ENCODE data around the gene MT1X.
A peak's percentile ranks its signal among the peaks of the same experiment; 100 is the strongest.
"Not testable (repeated sequence)": the region's sequence is repeated elsewhere in the genome, so short reads cannot be mapped to it uniquely, and the experiment has no call there.

MT1X gene

DNA sequence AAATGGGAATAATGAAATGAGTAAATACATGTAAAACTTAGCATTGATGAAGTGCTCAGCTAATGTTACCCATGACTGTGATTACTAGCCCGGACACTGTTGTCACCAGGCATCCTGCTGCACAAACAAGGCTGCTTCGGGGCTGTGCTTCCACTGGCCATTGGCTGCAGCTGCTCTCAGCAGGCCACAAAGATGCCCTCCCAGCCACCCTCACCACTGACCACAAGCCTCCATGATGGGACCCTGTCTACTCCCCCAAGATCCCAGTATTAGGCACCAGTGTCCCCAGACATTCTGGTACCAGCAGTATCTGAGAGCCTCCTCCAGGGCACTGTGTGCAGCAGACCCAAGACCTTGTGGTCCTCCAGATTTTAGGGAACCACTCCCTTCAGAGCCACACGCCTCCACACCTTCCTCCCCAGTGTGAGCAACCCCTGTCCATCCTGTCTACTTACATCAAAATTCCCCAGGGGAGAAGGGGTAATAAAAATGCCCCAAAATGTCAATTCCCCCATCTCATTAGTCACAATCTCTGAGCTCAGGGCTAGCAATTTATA lies 28.0 kb downstream of the MT1X start:
- DNase-seq (ENCODE audit: low read depth in 2 of 2) = no peak

DNA sequence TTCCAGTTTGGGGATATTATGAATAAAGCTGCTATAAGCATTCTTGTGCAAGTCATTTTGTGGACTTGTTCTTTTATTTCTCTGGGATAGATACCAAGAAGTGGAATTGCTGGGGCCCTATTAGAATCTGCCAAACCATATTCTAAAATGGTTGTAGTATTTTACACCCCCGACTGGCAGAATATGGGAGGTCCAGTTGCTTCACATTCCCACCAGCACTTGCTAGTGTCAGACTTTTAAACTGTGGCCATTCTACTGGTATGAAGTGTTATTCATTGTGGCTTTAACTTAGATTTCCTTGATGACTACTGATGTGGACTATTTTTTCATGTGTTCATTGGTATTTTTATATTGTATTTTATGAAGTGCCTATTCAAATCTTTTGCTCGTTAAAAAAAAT lies 29.6 kb downstream of the MT1X start:
- no peak for DNase-seq (ENCODE audit: low read depth in 2 of 2)

DNA sequence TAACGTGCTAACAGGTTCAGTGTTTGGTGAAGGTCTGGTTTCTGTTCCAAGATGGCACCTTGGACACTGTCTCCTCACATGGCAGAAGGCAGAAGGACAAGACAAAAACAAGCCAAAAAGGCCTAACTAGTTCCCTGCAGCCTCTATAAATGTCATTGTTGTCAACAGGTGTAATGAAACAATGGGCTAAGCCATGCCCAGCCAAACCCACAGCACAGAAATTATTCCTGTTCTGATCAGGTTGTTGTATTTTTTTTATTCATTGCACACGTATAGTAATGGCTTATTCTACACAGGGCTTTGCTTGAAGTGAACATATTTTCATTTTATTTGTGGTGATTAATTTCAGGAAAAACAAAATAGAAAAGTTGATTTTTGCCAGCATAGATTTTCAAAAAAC lies 31.5 kb downstream of the MT1X start:
- no peak for DNase-seq (ENCODE audit: low read depth in 2 of 2)

DNA sequence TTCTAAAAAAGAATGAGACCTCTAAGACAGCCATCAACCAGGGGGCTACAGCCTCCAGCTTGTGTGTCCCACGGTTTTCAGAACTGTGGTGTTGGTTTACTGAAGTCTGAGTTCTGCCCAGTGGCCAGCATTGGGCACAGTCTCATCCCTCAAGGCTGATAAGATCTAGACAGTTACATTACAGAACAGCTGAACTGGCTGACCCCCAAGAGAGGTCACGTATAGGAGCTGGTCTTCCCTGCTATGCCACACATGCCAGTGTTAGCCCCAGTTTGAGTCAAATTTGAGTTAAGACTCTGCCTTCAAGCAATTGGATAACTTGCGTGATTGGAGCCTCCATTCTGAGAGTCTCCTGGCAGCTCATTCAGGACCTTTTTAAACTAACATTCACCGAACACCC lies 32.9 kb downstream of the MT1X start:
- DNase-seq (ENCODE audit: low read depth in 2 of 2) = no peak

DNA sequence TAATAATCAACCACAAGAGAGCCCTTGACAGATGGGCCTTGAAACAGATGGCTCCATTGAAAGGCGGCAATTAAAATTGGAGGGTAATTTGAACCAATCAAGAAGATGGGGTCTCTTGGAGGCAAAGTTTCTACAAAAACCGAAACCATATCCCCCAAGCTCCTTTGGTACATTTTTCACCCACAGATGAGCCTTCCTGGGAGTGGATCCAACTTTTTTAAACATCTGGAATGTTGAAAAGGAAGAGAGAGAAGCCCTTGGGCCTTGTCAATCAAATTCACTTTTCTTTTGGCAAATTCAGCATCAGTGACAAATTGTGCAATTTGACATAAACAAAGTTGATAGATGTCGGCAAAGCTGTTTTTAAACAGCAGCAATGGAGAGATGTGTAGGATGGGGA lies 34.5 kb downstream of the MT1X start:
- no peak for DNase-seq (ENCODE audit: low read depth in 2 of 2)

DNA sequence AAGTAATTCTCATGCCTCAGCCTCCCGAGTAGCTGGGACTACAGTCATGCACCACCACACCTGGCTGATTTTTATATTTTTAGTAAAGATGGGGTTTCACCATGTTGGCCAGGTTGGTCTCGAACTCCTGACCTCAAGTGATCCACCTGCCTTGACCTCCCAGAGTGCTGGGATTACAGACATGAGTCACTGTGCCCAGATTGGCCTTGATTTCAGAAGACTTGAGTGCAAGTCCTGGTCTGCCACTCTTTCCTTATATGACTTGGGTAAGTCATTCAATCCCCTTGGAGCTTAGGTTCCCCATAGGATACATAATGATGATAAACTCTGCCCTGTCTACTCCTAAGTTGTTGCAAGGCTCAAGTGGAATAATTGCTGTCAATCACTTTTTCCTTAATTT lies 35.3 kb downstream of the MT1X start:
- not testable (repeated sequence) for DNase-seq (ENCODE audit: low read depth in 2 of 2)

DNA sequence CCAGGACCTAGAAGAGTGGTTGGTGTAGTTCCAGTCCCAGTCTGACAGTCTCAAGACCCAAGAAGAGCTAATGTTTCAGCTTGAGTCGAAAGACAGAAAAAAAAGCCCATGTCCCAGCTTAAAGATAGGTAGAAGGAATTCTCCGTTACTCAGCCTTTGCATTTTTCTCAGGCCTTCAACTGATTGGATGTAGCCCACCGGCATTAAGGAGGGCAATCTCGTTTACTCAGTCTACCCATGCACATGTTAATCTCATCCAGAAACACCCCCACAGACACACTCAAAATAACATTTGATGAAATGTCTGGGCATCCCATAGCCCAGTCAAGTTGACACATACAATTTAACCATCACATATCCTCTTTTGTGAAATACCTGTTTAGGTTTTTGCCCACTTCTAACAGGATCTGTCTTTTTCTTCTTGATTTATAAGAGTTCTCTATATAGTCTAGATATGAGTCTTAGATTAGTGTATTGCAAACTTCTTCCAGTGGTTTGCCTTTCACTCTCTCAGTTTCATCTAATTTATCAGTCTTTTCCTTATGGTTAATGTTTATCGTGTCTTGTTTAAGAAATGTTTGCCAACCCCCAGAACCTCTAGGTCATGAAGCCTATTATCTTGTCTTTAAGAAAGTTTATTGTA lies 40.1 kb downstream of the MT1X start:
- DNase-seq (ENCODE audit: low read depth in 2 of 2) = no peak

DNA sequence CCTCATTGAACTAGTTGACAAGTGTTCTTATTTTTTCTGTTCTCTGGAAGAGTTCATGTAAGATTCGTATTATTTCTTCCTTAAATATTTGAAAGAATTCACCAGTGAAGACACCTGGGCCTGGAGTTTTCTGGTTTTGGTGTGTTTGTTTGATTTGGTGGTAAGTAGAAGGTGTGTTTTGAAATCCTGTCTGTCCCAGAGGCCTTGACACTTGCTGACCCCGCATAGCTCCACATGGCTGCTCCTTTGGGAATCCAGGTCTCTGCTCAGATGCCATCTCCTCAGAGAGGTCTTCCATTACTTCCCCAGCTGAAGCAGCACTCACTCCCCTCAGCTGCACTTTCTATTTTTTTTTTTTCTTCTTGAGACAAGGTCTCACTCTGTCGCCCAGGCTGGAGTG lies 41.9 kb downstream of the MT1X start:
- no peak for DNase-seq (ENCODE audit: low read depth in 2 of 2)

DNA sequence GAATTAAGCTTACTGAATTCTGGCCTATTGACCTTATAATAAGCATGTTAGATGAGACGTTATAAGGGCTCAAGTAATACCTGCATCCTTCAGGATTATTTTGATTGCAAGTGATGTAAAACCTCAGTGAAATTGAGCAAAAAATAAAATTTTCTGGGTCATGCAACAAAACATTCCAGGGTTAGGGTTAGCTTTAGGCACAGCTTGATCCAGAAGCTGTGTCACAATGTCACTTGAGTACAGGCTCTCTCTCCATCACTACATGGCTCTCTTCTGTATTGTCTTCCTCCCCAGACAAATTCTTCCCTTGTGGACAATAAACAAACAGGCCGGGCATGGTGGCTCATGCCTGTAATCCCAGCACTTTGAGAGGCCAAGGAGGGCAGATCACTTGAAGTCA lies 44.0 kb downstream of the MT1X start:
- DNase-seq (ENCODE audit: low read depth in 2 of 2) = no peak

DNA sequence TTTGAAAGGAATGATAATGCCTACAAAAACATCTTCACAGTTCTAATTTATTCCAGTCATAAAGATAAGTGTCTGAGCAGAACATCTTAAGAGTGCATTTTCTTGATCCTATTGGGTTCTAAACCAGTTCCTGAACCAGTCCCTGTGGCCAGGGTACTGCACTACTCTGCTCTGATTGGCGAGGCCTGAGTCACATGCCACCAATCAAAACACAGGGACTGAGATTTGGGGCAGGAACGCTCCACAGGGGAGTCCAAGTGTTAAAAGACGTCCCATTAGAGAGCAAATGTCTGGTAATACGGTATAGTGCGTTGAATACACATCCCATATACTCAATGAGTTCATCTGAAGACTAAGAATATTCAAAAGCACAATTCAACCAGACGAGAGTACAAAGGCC lies 44.7 kb downstream of the MT1X start:
- DNase-seq (ENCODE audit: low read depth in 2 of 2) = no peak

DNA sequence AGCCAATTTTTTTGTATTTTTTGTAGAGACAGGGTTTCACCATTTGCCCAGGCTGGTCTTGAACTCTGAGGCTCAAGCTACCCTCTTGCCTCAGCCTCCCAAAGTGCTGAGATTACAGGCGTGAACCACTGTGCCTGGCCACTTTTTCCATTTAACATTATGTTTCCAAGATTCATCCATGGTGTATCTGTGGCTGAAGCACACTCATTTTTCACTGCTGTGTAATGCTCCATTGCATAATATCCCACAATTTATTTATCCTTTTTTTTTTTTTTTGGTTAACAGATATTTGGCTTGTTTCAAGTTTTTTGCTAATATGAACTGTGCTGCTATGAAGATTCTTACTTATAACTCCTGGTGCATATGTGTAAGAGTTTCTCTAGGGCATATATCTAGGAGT lies 45.8 kb downstream of the MT1X start:
- DNase-seq (ENCODE audit: low read depth in 2 of 2) = no peak

DNA sequence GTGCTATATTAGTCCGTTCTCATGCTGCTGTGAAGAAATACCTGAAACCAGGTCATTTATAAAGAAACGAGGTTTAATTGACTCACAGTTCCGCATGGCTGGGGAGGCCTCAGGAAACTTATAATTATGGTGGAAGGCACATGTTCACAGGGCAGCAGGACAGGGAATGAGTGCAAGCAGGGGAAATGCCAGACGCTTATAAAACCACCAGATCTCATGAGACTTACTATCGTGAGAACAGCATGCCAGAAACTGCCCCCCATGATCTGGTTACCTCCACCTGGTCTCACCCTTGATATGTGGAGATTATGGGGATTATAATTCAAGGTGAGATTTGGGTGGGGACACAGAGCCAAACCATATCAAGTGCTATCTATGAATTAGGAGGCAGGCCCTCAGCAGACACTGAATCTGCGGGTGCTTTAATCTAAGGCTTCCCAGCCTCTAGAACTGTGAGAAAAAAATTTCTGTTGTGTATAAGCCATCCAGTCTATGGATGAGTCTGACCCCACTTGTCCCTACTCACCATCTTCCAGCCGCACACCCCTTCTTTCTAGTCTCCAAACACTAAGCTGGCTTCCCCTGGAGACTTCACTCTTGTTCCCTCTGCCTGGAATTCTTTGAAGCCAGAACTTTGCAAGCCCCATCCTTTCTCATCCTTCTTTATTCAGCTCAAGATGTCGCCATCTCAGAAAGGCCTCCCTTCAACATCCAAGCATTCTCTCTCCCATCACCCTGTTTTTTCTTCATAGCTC lies 46.9 kb downstream of the MT1X start:
- DNase-seq (ENCODE audit: low read depth in 2 of 2) = no peak

DNA sequence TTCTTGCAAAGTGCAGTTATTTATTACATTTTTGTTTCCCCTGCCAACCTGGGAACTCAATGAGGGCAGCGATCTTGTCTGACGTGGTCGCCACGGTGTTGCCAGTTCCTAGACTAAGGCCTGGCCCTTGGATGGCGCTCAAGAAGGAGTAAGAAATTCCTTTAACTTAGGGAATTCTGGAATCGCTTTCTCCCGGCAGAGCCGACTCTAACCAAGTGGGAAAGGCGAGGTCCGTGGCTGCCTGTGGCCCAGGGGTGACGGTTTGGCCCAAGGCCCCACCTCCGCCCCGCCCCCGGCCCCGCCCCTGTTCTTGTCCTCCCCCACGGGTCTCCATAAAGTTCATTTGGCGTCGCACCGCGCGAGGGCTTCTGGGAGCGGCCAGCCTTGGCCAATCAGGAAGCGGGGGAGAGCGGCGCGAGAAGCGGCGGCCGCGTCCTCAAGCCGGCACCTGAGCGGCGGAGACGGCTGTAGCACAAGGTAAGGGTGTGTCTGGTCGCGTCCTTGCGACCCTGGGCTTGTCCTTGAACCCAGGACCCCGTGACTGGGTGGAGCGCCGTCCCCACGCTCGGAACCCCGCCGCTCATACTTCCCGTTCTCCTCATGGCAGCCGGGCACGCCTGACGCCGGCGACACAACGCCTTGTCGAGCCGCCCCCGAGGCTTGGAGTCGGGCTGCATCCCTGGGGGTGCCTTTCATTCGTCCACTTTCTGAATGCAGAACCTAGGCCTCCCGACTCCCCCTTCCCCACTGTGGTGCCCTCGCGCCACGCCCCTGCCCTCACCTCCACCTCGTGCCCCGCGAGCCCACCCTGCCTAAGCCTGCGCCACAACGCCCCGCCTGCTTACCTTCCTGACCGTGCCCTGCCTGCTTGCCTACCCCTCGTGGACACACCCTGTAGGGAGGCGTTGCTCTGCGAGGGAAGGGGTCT lies 47.7 kb downstream of the MT1X start, which contains the start of gene NUP93:
Gene NUP93, plus strand, starts transcription at position 395 of the 928 bp plus-strand sequence. CDS start 18,119 bp downstream, outside the sequence.
- DNase-seq (ENCODE audit: low read depth in 2 of 2) = peak; percentile 71 to 73

DNA sequence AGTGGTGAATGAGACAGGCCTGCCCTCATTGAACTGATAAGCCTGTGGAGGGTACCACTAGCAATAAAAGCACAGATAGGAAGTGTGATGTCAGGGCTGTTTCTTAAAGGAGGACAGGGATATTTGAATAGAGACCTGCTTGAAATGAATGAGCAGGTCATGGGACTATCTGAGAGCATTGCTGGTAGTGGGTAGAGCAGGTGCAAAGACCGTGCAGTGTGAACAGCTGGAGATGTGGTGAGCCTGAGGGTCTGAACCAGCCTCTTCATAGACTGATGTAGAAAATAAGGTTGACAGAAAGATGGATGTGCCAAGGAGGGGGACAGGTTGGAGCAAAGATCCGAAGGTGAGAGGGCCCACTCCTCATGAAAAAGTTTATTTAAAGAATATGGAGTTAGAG lies 50.1 kb downstream of the MT1X start:
- no peak for DNase-seq (ENCODE audit: low read depth in 2 of 2)

DNA sequence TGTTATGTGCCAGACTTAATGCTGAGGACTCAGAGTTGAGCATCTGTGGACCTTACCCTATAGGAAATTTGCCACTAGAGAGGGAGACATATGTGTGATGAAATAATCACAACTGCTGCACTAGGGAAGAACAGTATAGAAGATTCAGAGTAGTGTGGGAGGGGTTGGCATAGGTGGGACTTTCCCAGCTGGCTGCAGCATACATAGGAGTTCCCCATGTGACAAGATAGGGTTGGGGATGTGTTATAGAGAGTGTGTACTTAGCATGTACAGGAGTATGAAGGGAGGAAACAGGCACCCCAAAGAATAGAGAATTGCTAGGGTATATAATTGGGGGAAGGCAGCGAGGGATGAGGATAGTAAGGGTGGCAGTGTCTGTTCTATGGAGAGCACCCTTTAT lies 50.6 kb downstream of the MT1X start:
- no peak for DNase-seq (ENCODE audit: low read depth in 2 of 2)
